Panc1 (cell line): Measurements from ENCODE around the gene BTBD17. TPM values are rescaled to one million over a fixed set of nuclear protein-coding genes. Genes with fewer than 3 reads are reported as not detected.

Experiments
- ATAC-seq: fragments of 200-7000 bp; cut with Tn5 transposase; 2 replicates; pipeline ENCODE4 v1.9.1; 2020; ENCODE audit warnings: mild to moderate bottlenecking, moderate library complexity
- BruUV-seq: library from RNA; stranded (reverse); fragments of 400-500 nt; replicated peaks from 2 replicates; lab custom pipeline; 2021; lab: Mats Ljungman, UMichigan
- CTCF ChIA-PET: fragments of 300-600 bp; sonication (Branson Sonifier 250); formaldehyde crosslinking; loops from one replicate; lab custom pipeline; 2022; ENCODE audit warnings: antibody characterized with exemption; lab: Charles Lee
- POLR2A ChIA-PET: fragments of 300-600 bp; sonication (Branson Sonifier 250); formaldehyde crosslinking; loops from one replicate; lab custom pipeline; 2022; ENCODE audit warnings: antibody characterized with exemption; lab: Charles Lee
- DNase-seq: peaks from one replicate; pipeline ENCODE4 v3.0.0-alpha.2; 2010; ENCODE audit warnings: low read depth, low spot score
- H3K27ac ChIP-seq: 2 replicates; pipeline ENCODE4 v1.5.1; 2011; ENCODE audit warnings: mild to moderate bottlenecking, low read length, inconsistent platforms
- H3K27me3 ChIP-seq: fragments of 200-500 bp; sonication (Bioruptor generic); 2 replicates; pipeline ENCODE4 v1.6.0; 2014; ENCODE audit warnings: low read length, inconsistent platforms; ENCODE audit not compliant: control insufficient read depth, insufficient read depth
- H3K36me3 ChIP-seq: fragments of 200-500 bp; sonication (Bioruptor generic); 2 replicates; pipeline ENCODE4 v1.5.1; 2014; ENCODE audit warnings: inconsistent platforms, mild to moderate bottlenecking, low read length, moderate library complexity; ENCODE audit not compliant: control insufficient read depth, insufficient read depth
- H3K4me1 ChIP-seq: 2 replicates; pipeline ENCODE4 v1.5.1; 2011; ENCODE audit warnings: inconsistent platforms, mild to moderate bottlenecking, low read length, moderate library complexity; ENCODE audit not compliant: control insufficient read depth, insufficient read depth
- H3K4me3 ChIP-seq, 2 experiments: 2 replicates each; pipeline ENCODE4 v1.5.1; 2011 to 2012; ENCODE audit warnings: low read depth in 2 of 2, low read length in 2 of 2, mild to moderate bottlenecking in 2 of 2, inconsistent platforms in 1 of 2, moderate library complexity in 1 of 2
- H3K9me3 ChIP-seq: fragments of 200-500 bp; sonication (Bioruptor generic); 2 replicates; pipeline ENCODE4 v1.5.1; 2014; ENCODE audit warnings: low read depth, mild to moderate bottlenecking, inconsistent platforms, low read length, moderate library complexity; ENCODE audit not compliant: control insufficient read depth, insufficient read depth
- CTCF ChIP-seq: fragments of 450-650 bp; IDR thresholded peaks from 2 replicates; pipeline ENCODE4 v1.5.1; 2017; ENCODE audit warnings: mild to moderate bottlenecking
- POLR2AphosphoS5 ChIP-seq: IDR thresholded peaks from 2 replicates; pipeline ENCODE4 v1.6.1; 2012; ENCODE audit warnings: mild to moderate bottlenecking, low read depth, low read length, moderate library complexity
- REST ChIP-seq, 2 experiments: IDR thresholded peaks; 2 replicates each; pipeline ENCODE4 v1.6.1; 2011 to 2012; ENCODE audit warnings: low read depth in 2 of 2, control low read depth in 1 of 2, low read length in 1 of 2, mild to moderate bottlenecking in 1 of 2, moderate library complexity in 1 of 2; ENCODE audit not compliant: insufficient read depth in 1 of 2
- SIN3A ChIP-seq: IDR thresholded peaks from 2 replicates; pipeline ENCODE4 v1.6.1; 2012; ENCODE audit warnings: low read depth, mild to moderate bottlenecking, low read length, moderate library complexity, borderline replicate concordance; ENCODE audit not compliant: insufficient read depth
- TCF7L2 ChIP-seq: IDR thresholded peaks from 2 replicates; pipeline ENCODE4 v1.6.1; 2011; ENCODE audit warnings: mild to moderate bottlenecking, low read depth, low read length, inconsistent platforms
- in situ Hi-C: cut with HindIII; loops from 2 replicates; pipeline ENCODE4 v1.10.0; 2016; ENCODE audit warnings: low sequenced_read_pairs, low pct_unique_long_range_greater_than_20kb
- intact Hi-C: fragments of 100-400 bp; cut with micrococcal nuclease; formaldehyde crosslinking; loops from one replicate; pipeline ENCODE4 v1.10.0; 2022; ENCODE audit not compliant: unreplicated experiment
- total RNA-seq: library from RNA; stranded (reverse); gene quantifications from one replicate; pipeline ENCODE4 v1.2.1, GENCODE V29; 2021; ENCODE audit not compliant: unreplicated experiment

BTBD17 gene
- total RNA-seq, 1 experiment from 2014 or later: not detected

- intact Hi-C loops (no loop called here), in situ Hi-C loops (no loop called here)
- TF ChIP-seq CTCF: no peak
- TF ChIP-seq TCF7L2: no peak
- no peak for TF ChIP-seq SIN3A
- TF ChIP-seq POLR2AphosphoS5: no peak
- no peak for TF ChIP-seq REST (IDR thresholded peaks at IDR 0.05; ENCODE audit: insufficient read depth in 1 of 2, low read depth in 2 of 2, low read length in 1 of 2)
- H3K36me3 ChIP-seq: no peaks in the 10 kb centered on the region
- H3K27me3 ChIP-seq: no peaks in the 10 kb centered on the region
- no peaks in the 10 kb centered on the region for H3K9me3 ChIP-seq
- H3K4me1 ChIP-seq: no peaks in the 10 kb centered on the region
- no peak overlapping the region for H3K4me3 ChIP-seq
- CTCF ChIA-PET: no interaction called here
- no peak for ATAC-seq
- BruUV-seq: no TSS peak
- POLR2A ChIA-PET: no interaction called here
- H3K27ac ChIP-seq: no peak overlapping the region
- no peak for DNase-seq
Measured at GRCh38 chr17:74332017-74332650, 29.5 kb downstream of the BTBD17 start.

DNA sequence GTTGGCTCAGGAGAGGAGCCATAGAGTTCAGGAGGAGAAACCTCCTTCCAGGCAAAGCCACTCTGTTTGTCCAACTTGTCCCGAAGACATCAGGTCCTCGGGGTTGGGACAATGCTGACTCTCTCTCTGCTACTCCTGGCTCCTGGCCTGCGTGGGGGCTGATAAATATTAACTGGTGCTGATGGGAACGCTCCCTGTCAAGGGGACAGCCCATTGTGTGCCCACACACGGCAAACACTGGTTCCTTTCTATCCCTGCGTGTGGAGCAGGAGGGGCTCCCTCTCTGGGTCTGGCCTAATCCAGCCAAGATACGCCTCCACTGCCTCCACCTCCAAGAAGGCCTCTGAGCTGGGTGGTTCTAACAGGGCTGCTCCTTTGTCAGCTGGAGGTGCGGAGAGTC lies 31.2 kb downstream of the BTBD17 start:
- H3K27ac ChIP-seq: no peak overlapping the region
- BruUV-seq: no TSS peak
- no peak overlapping the region for H3K4me3 ChIP-seq
- no peaks in the 10 kb centered on the region for H3K9me3 ChIP-seq
- DNase-seq: no peak
- in situ Hi-C loops: no loop called here
- ATAC-seq: no peak
- H3K36me3 ChIP-seq: no peaks in the 10 kb centered on the region
- no peak for TF ChIP-seq REST (IDR thresholded peaks at IDR 0.05; ENCODE audit: insufficient read depth in 1 of 2, low read depth in 2 of 2, low read length in 1 of 2)
- no peak for TF ChIP-seq TCF7L2
- no peak for TF ChIP-seq POLR2AphosphoS5
- no peak for TF ChIP-seq SIN3A
- no peak for TF ChIP-seq CTCF
- no peaks in the 10 kb centered on the region for H3K4me1 ChIP-seq
- CTCF ChIA-PET: no interaction called here
- POLR2A ChIA-PET: interaction anchor here (0.5 kb wide), 1 partner anchor 11 kb away, joined by 6 read pairs; no protein-coding TSS in a partner anchor
- intact Hi-C loops: no loop called here
- H3K27me3 ChIP-seq: no peaks in the 10 kb centered on the region
